Measurements from ENCODE around the gene FUT2. TPM values are rescaled to one million over a fixed set of nuclear protein-coding genes. Genes with fewer than 3 reads are reported as not detected.

Gene FUT2
- total RNA-seq, 1 donor from 2014 or later = 2.4 TPM

- Mint-ChIP-seq H3K27ac (no peak within 1 kb of the TSS), H3K36me3 (ENCODE audit: insufficient read depth) (no peaks in the 10 kb centered on the region), H3K4me1 (ENCODE audit: low read depth) (peaks cover 6% of the 10 kb centered on the region), H3K27me3 (peaks cover 30% of the 10 kb centered on the region), H3K4me3 (ENCODE audit: low read depth) (no peak within 1 kb of the TSS), H3K9me3 (ENCODE audit: low read depth) (no peaks in the 10 kb centered on the region)
- TF ChIP-seq CTCF (IDR thresholded peaks at IDR 0.05; ENCODE audit: unreplicated experiment) = no peak
- no peak for DNase-seq (ENCODE audit: low spot score, unreplicated experiment)
Observed at GRCh38 chr19:48672994-48673393, 22.8 kb upstream of the FUT2 start, which contains the start of gene NTN5. TSS of gene NTN5 (minus strand) at chr19:48673017. CDS start at chr19:48670986, 2,031 bp downstream.

- Mint-ChIP-seq H3K27ac (no peak overlapping the region), H3K9me3 (ENCODE audit: low read depth) (no peaks in the 10 kb centered on the region), H3K4me1 (ENCODE audit: low read depth) (peaks cover 6% of the 10 kb centered on the region), H3K27me3 (peaks cover 30% of the 10 kb centered on the region), H3K36me3 (ENCODE audit: insufficient read depth) (no peaks in the 10 kb centered on the region), H3K4me3 (ENCODE audit: low read depth) (no peak overlapping the region)
- no peak for DNase-seq (ENCODE audit: low spot score, unreplicated experiment)
- TF ChIP-seq CTCF (IDR thresholded peaks at IDR 0.05; ENCODE audit: unreplicated experiment) = no peak
Observed at GRCh38 chr19:48673436-48674100, 22.2 kb upstream of the FUT2 start.

- Mint-ChIP-seq H3K36me3 (ENCODE audit: insufficient read depth) (no peaks in the 10 kb centered on the region), H3K4me3 (ENCODE audit: low read depth) (no peak overlapping the region)
Observed at GRCh38 chr19:48674216-48674809, 21.5 kb upstream of the FUT2 start.

GRCh38 chr19:48674921-48675824 is 20.6 kb upstream of the FUT2 start:
- H3K4me3 Mint-ChIP-seq (ENCODE audit: low read depth) = no peak overlapping the region
- no peaks in the 10 kb centered on the region for H3K36me3 Mint-ChIP-seq (ENCODE audit: insufficient read depth)
- peak; percentile 85 for TF ChIP-seq CTCF (IDR thresholded peaks at IDR 0.05; ENCODE audit: unreplicated experiment)
- no peaks in the 10 kb centered on the region for H3K9me3 Mint-ChIP-seq (ENCODE audit: low read depth)
- no peak overlapping the region for H3K27ac Mint-ChIP-seq
- DNase-seq (ENCODE audit: low spot score, unreplicated experiment) = peak; percentile 70
- H3K27me3 Mint-ChIP-seq = peaks cover 27% of the 10 kb centered on the region
- H3K4me1 Mint-ChIP-seq (ENCODE audit: low read depth) = peaks cover 6% of the 10 kb centered on the region

More at GRCh38 chr19:48674216-48674809, 21.5 kb upstream of the FUT2 start:
- H3K9me3 Mint-ChIP-seq (ENCODE audit: low read depth) = no peaks in the 10 kb centered on the region
- H3K27ac Mint-ChIP-seq = no peak overlapping the region
- H3K4me1 Mint-ChIP-seq (ENCODE audit: low read depth) = peaks cover 6% of the 10 kb centered on the region
- peaks cover 27% of the 10 kb centered on the region for H3K27me3 Mint-ChIP-seq
- no peak for DNase-seq (ENCODE audit: low spot score, unreplicated experiment)
- no peak for TF ChIP-seq CTCF (IDR thresholded peaks at IDR 0.05; ENCODE audit: unreplicated experiment)

GRCh38 chr19:48676487-48676886 is 19.3 kb upstream of the FUT2 start:
- Mint-ChIP-seq H3K9me3 (ENCODE audit: low read depth) (no peaks in the 10 kb centered on the region), H3K27ac (no peak overlapping the region), H3K4me1 (ENCODE audit: low read depth) (peaks cover 3% of the 10 kb centered on the region), H3K27me3 (peaks cover 27% of the 10 kb centered on the region), H3K4me3 (ENCODE audit: low read depth) (no peak overlapping the region), H3K36me3 (ENCODE audit: insufficient read depth) (no peaks in the 10 kb centered on the region)
- no peak for TF ChIP-seq CTCF (IDR thresholded peaks at IDR 0.05; ENCODE audit: unreplicated experiment)
- no peak for DNase-seq (ENCODE audit: low spot score, unreplicated experiment)
